Fibroblast of lung (primary cell): Measurements from ENCODE around the gene PALM. TPM values are rescaled to one million over a fixed set of nuclear protein-coding genes. Genes with fewer than 3 reads are reported as not detected.
"Not testable (repeated sequence)": the region's sequence is repeated elsewhere in the genome, so short reads cannot be mapped to it uniquely, and the experiment has no call there.

ENCODE experiments used
- DNase-seq, 2 donors: peaks; one replicate each; pipeline versions ENCODE4 v3.0.0 to v3.0.0-alpha.2; 2010; ENCODE audit warnings: low read depth in 2 of 2
- H2AFZ ChIP-seq: 2 replicates; pipeline ENCODE4 v1.5.1; 2012; ENCODE audit warnings: low read length, control low read depth, inconsistent platforms
- H3K27ac ChIP-seq: 2 replicates; pipeline ENCODE4 v1.5.1; 2011; ENCODE audit warnings: low read length, control low read depth; ENCODE audit not compliant: insufficient read depth
- H3K27me3 ChIP-seq: 2 replicates; pipeline ENCODE4 v1.5.1; 2011; ENCODE audit warnings: mild to moderate bottlenecking, low read length; ENCODE audit not compliant: control insufficient read depth, insufficient read depth
- H3K36me3 ChIP-seq: 2 replicates; pipeline ENCODE4 v1.5.1; 2011; ENCODE audit warnings: low read length; ENCODE audit not compliant: control insufficient read depth, insufficient read depth
- H3K4me1 ChIP-seq: 2 replicates; pipeline ENCODE4 v1.5.1; 2011; ENCODE audit warnings: low read length; ENCODE audit not compliant: control insufficient read depth, insufficient read depth; ENCODE audit errors: extremely low read depth
- H3K4me2 ChIP-seq: 2 replicates; pipeline ENCODE4 v1.5.1; 2011; ENCODE audit warnings: low read length, control low read depth; ENCODE audit not compliant: insufficient read depth; ENCODE audit errors: extremely low read depth
- H3K4me3 ChIP-seq, 4 experiments: fragments of 200-600 bp in 1 of 4; sonication (generic) in 1 of 4; replicated peaks in 1 of 4; 2 replicates each; pipeline ENCODE4 v1.5.1; 2011 to 2016; ENCODE audit warnings: low read length in 4 of 4, low read depth in 3 of 4, mild to moderate bottlenecking in 3 of 4, control low read depth in 2 of 4, inconsistent platforms in 1 of 4, mixed read lengths in 1 of 4; ENCODE audit not compliant: insufficient read depth in 1 of 4; ENCODE audit errors: control extremely low read depth in 1 of 4
- H3K79me2 ChIP-seq: 2 replicates; pipeline ENCODE4 v1.5.1; 2012; ENCODE audit warnings: mild to moderate bottlenecking, low read length, inconsistent platforms; ENCODE audit not compliant: control insufficient read depth, insufficient read depth
- H3K9ac ChIP-seq: 2 replicates; pipeline ENCODE4 v1.5.1; 2011; ENCODE audit warnings: mild to moderate bottlenecking, low read length, control low read depth; ENCODE audit not compliant: insufficient read depth
- H3K9me3 ChIP-seq: 2 replicates; pipeline ENCODE4 v1.5.1; 2012; ENCODE audit warnings: low read depth, low read length; ENCODE audit not compliant: control insufficient read depth, insufficient read depth
- H4K20me1 ChIP-seq: 2 replicates; pipeline ENCODE4 v1.5.1; 2011; ENCODE audit warnings: low read length; ENCODE audit not compliant: control insufficient read depth, insufficient read depth; ENCODE audit errors: extremely low read depth
- EZH2 ChIP-seq: IDR thresholded peaks from 2 replicates; pipeline ENCODE4 v1.5.1; 2012; ENCODE audit warnings: low read length, control low read depth, mild to moderate bottlenecking; ENCODE audit errors: missing control alignments
- polyA plus RNA-seq, 2 donors: library from polyadenylated mRNA; depleted of rRNA in 1 of 2; stranded (reverse) in 1 of 2; unstranded in 1 of 2; fragments of >200 nt; gene quantifications; 2 replicates each; pipeline ENCODE4 v1.2.1, GENCODE V29; 2011 to 2012; ENCODE audit warnings: missing spikeins in 1 of 2
- total RNA-seq: library from RNA; depleted of rRNA; stranded (reverse); fragments of >200 nt; gene quantifications from 2 replicates; pipeline ENCODE4 v1.2.1, GENCODE V29; 2014
- TF ChIP-seq, protein P1 (sequence below), 2 donors: IDR thresholded peaks in 1 of 2; conservative IDR thresholded peaks in 1 of 2; 1 replicate in 1 of 2; 2 replicates in 1 of 2; pipeline ENCODE4 v1.5.1; 2011 to 2012; ENCODE audit warnings: low read length in 2 of 2, control low read depth in 1 of 2, inconsistent platforms in 1 of 2, low read depth in 1 of 2, mild to moderate bottlenecking in 1 of 2

The PALM gene
- total and polyA plus RNA-seq, 2 donors (not counting 1 experiment from before 2014, with no cell fraction given): 3.2 to 8.3 TPM

GRCh38 chr19:738509-739128 is 29.9 kb downstream of the PALM start:
- TF ChIP-seq, protein P1, sequence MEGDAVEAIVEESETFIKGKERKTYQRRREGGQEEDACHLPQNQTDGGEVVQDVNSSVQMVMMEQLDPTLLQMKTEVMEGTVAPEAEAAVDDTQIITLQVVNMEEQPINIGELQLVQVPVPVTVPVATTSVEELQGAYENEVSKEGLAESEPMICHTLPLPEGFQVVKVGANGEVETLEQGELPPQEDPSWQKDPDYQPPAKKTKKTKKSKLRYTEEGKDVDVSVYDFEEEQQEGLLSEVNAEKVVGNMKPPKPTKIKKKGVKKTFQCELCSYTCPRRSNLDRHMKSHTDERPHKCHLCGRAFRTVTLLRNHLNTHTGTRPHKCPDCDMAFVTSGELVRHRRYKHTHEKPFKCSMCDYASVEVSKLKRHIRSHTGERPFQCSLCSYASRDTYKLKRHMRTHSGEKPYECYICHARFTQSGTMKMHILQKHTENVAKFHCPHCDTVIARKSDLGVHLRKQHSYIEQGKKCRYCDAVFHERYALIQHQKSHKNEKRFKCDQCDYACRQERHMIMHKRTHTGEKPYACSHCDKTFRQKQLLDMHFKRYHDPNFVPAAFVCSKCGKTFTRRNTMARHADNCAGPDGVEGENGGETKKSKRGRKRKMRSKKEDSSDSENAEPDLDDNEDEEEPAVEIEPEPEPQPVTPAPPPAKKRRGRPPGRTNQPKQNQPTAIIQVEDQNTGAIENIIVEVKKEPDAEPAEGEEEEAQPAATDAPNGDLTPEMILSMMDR (conservative IDR thresholded peaks at IDR 0.05 in 1 of 2, IDR thresholded peaks at IDR 0.05 in 1 of 2; ENCODE audit: low read depth in 1 of 2, low read length in 2 of 2): no peak
- TF ChIP-seq EZH2: no peak
- H3K4me1 ChIP-seq: no peaks in the 10 kb centered on the region
- no peak overlapping the region for H3K4me2 ChIP-seq
- H3K27ac ChIP-seq: no peak overlapping the region
- no peaks in the 10 kb centered on the region for H3K9me3 ChIP-seq
- no peaks in the 10 kb centered on the region for H3K36me3 ChIP-seq
- no peak for DNase-seq
- H4K20me1 ChIP-seq: no peaks in the 10 kb centered on the region
- H2AFZ ChIP-seq: no peak overlapping the region
- H3K9ac ChIP-seq: no peak overlapping the region
- H3K27me3 ChIP-seq: no peaks in the 10 kb centered on the region
- no peak overlapping the region for H3K4me3 ChIP-seq
- H3K79me2 ChIP-seq: no peaks in the 10 kb centered on the region

GRCh38 chr19:739998-740715 is 31.4 kb downstream of the PALM start:
- no peak overlapping the region for H3K27ac ChIP-seq
- H3K9me3 ChIP-seq: no peaks in the 10 kb centered on the region
- no peak overlapping the region for H3K4me3 ChIP-seq
- DNase-seq: no peak
- no peak overlapping the region for H2AFZ ChIP-seq
- H3K79me2 ChIP-seq: no peaks in the 10 kb centered on the region
- no peak for TF ChIP-seq EZH2
- TF ChIP-seq, protein P1 (conservative IDR thresholded peaks at IDR 0.05 in 1 of 2, IDR thresholded peaks at IDR 0.05 in 1 of 2; ENCODE audit: low read depth in 1 of 2, low read length in 2 of 2): no peak
- H3K4me2 ChIP-seq: no peak overlapping the region
- no peaks in the 10 kb centered on the region for H3K36me3 ChIP-seq
- H3K27me3 ChIP-seq: no peaks in the 10 kb centered on the region
- no peak overlapping the region for H3K9ac ChIP-seq
- no peaks in the 10 kb centered on the region for H4K20me1 ChIP-seq
- no peaks in the 10 kb centered on the region for H3K4me1 ChIP-seq

DNA sequence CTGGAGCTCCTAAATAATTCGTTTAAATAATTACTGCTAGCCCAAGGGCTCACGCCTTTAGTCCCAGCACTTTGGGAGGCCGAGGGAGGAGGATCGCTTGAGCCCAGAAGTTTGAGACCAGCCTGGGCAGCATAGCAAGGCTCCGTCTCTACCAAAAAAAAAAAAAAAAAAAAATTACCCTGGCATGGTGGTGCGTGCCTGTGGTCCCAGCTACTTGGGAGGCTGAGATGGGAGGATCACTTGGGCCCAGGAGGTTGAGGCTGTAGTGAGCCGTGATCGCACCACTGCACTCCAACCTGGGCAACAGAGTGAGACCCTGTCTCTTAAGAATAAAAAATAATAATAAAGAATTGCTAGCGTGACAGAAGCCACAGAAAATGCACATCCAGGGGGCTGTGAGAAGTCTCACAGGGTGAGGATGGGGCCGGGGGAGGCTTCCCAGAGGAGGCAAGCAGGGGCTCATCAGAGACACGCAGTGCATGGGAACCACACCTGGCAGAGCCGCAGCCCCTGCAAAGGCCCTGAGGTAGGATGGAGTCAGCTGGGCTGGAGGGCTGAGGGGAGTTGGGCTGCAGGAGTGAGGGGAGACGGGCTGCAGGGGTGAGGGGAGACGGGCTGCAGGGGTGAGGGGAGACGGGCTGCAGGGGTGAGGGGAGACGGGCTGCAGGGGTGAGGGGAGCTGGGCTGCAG is 32.2 kb downstream of the PALM start:
- H3K9ac ChIP-seq, H3K4me2 ChIP-seq, H4K20me1 ChIP-seq, H3K9me3 ChIP-seq, H2AFZ ChIP-seq, H3K36me3 ChIP-seq, H3K27me3 ChIP-seq, H3K27ac ChIP-seq, H3K4me1 ChIP-seq, DNase-seq, H3K4me3 ChIP-seq, H3K79me2 ChIP-seq: not testable (repeated sequence)
